Measurements from ENCODE around the gene TKFC.

The TKFC gene, protein sequence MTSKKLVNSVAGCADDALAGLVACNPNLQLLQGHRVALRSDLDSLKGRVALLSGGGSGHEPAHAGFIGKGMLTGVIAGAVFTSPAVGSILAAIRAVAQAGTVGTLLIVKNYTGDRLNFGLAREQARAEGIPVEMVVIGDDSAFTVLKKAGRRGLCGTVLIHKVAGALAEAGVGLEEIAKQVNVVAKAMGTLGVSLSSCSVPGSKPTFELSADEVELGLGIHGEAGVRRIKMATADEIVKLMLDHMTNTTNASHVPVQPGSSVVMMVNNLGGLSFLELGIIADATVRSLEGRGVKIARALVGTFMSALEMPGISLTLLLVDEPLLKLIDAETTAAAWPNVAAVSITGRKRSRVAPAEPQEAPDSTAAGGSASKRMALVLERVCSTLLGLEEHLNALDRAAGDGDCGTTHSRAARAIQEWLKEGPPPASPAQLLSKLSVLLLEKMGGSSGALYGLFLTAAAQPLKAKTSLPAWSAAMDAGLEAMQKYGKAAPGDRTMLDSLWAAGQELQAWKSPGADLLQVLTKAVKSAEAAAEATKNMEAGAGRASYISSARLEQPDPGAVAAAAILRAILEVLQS

DNA sequence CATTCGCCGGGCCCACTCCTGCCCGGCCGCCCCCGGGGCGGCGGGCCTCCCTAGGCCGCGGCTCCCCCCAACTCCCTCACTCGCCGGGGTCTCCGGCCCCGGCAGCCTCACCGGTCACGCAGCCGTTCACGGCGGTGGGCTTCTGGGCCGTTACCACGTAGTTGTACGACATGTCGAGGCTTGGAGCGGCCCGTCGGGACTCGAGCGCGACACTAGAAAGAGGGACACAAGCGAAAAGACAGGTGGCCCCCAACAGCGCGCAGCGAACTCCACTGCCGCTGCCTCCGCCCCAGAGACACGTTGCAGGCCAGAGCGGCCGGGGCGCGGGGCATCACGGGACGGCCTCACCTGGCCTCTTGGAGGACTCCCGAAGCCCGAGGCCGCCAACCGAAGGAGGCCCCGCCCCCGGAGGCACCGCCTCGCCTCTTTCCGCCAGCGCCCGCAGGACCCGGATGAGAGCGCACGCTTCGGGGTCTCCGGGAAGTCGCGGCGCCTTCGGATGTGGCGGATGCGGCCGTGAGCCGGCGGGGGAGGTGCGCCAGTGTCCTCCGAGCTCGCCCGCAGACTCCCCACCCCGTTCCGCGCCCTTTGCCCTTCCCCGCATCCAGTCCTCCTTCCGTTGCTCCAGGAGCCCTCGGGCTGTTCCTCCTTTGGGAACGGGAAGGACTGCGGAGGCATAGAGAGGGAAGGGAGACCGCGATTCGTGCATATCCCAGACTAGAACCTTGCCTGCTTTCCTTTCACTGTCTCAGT is at the start of gene TKFC, which contains the start of gene DDB1:
TKFC (plus strand) TSS at position 432 of the 753 bp plus-strand sequence. CDS start 1,501 bp downstream, outside the sequence.
DDB1 (minus strand) TSS at position 309 of the 753 bp plus-strand sequence; CDS start at position 172, 137 bp downstream.
- DNase-seq = peak; percentile 92

DNA sequence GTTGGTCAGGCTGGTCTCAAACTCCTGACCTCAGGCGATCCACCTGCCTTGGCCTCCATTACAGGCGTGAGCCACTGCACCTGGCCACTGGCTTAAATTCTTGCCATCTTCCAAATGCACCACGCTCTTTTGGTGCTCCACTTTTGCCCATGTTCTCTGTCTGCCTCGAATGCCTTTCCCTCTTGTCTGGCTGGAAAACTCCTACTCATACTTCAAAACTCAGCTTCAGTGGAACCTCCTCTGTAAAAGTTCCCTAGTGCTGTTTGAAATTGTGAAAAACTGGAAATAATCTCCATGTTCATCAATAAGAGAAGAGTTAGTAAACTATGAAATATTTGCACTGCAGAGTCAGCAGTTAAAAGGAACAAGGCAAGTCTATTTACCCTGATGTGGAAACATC is 49.4 kb upstream of the TKFC start:
- no peak for DNase-seq

DNA sequence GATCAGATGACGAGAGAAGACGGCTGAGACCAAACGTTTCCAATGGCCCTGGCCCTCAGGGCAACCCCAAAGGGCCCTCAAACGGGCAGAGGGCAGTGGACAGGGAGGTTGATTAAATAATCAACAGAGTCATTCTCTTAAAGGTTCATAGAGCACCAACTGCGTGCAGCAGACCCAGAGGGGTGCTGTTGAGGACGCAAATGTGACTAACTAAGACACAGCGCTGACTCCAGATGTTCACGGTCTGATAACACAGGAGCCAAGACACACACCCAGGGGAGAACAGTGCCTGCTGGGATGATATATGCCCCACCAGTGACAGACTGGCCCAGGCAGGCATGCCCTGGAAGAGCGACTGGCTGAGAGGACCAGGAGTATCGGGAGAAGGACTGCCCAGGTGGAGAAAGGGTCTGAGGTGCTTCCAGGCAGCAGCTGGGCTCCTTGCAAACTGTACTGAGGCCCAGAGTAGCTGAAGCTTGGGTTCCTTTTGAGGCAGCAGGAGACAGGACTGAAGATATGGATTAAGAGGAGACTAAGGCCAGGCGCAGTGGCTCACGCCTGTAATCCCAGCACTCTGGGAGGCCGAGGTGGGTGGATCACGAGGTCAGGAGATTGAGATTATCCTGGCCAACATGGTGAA is 45.6 kb upstream of the TKFC start:
- DNase-seq = no peak

DNA sequence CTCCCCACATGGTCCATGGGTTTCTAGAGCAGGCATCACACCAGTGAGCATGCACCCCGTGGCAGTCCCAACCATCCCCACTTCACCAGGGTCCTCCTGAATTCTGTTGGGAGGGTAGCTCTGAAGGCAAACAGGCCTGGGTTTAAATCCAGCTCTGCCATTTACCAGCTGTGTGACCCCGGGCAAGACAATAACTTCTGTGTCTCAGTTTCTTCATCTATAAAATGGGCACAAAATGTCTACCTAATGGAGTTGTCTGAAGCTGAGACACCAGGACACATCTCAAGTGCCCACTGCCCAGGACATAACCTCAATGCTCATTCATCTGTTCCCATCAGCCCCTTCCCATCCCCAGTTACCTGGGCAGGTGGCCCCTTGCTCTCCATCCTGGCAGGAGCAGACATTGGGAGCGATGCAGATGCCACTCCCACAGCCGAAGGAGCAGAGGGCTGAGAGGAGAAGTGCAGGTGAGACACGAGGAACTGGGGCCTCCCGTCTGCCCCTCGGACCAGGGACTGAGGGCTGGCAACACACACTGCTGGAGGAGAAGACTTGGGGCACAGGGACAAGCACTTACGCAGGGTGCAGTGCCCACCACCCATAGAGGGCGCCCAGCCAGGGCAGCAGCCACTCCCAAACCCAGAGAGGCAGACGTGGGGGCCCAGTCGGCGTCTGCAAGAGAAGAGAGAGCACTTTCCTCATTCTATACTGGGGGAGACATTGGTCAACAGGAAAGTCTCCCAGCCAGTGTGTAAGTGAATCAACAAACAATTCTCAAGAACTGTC is 41.9 kb upstream of the TKFC start:
- no peak for DNase-seq

DNA sequence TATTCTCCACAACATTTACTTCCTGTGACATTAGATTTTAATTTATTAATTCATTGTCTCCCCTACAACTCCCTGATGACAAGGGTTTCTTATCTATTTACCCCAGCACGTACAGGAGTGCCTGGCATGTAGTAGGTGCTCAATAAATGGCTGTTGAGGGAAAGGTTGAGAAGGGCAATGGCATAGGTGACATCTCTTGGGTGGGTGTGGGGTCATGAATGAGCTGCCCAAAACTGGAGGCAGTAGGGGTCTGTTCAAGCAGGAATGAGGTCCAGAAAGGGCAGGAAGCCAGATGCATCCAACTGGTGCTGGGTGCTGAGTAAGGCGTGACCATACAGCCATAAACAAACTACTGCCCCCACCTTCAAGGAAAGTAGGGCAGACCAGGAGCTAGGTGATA is 40.7 kb upstream of the TKFC start:
- DNase-seq = no peak

DNA sequence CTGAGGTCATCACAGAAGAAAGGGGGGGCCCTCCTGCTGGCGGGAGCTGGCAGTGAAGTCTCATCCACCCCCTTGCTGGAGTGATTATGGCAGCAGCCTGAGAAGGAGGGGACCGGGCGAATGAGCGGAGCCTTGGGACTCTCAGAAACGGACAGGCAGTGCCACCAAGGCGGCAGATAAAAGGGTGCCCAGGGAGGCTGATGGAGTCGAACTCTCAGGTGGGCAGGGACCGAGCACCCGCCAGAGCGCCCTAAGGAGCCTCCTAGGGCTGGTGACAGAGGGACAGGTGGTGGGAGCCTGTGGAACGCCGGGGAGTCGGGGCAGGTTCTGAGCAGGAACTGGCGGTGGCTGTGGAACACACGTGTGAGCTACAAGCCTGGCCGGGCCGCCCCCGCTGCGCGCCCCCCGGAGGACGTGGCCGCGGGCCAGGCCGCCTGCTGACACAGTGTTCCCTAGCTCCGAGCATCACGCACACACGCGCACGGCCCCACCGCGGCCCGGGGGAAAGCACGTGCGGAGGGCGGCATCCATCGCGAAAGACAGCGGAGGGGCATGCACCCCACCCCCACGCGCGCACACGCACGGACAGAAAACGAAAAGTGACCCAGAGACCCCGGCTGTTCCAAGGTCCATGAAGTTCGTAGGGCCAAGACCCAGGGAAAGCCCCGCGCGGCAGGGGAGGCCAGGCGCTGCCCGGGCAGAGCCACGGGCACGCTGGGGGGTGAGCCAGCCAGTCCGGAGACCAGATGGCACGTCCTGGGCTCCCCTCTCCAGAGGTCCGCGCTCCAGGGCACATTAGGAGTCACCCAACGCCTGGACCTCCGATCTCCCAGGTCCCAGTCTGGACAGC is 38.9 kb upstream of the TKFC start:
- DNase-seq = peak; percentile 34

DNA sequence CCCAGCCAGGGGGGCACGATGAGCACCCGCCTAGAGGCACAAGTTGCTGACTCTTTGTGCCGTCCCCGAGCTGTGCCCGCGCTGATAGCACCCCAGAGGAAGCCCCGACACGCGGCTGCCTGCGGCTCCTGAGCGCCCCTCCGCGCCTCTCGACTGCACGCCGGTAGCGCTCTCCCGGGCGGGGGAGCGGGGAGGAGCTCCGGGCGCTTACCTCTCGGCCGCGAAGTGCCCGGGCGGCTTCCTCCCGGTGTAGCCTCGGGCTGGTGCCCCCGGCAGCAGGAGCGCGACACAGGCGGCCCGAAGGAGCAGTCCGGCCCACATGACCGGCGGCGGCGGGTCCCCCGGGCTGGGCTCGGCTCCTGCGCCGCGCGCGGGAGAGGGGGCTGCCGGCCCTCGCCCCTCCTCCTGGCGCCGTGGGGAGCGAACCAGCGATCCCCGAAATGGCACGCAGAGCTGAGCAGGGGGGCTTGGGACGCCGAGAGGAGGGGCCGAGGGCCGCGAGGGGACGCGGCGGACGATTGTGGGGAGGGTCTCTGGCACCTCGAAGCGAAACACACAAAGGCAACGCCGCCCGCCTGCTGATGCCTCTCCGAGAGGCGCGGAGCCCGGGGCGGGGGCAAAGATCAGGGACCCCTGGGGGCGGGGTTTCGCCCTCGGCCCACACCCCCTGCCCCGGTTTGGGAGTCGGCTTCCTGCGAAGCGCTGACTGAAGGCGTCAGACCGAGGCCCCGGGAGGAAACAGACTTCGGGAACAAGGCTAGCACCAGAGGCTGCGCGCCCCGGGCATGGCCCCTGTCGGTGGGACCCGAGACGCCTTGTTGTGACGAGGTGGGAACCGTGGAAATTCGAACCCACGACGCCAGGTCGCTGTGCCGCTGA is 38.1 kb upstream of the TKFC start, which contains the start of gene VWCE:
VWCE (minus strand) TSS at position 600 of the 879 bp plus-strand sequence; CDS start at position 321, 279 bp downstream.
- peak; percentile 48 for DNase-seq

DNA sequence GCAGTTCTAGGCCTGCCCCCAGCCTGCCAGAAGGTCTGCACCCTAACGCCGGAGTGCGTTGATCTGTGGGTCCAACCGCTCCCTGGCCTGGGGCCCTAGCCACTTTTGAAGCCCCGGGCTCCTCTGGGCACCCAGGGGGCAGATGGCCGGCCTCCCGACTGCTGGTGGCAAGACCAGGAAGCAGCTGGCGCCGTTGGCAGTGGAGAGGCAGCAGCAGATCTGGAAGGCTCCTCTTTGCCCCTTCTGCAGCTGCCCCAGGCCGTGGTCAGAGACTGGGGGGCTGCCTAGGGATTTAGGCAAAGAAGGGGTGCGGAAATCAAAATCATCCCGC is 37.5 kb upstream of the TKFC start:
- DNase-seq = no peak

DNA sequence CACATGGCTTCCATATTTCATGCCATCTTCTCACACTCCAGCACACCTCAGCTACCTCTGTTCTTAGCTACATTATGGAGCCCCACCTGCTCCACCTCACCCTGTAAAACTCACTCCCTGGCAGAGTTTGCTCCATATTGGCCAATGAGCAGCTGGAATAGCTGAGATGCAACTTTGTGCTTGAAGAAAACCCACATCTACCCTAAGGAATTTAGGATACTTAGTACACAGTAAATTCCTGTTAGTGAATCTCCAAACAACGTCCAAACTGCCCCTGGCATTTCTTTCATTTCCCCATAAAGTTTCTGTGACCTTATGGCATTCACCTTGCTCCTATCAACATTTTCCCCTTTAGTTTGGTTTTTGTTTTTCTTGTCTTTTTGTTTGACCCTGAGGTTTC is 35.7 kb upstream of the TKFC start:
- no peak for DNase-seq

DNA sequence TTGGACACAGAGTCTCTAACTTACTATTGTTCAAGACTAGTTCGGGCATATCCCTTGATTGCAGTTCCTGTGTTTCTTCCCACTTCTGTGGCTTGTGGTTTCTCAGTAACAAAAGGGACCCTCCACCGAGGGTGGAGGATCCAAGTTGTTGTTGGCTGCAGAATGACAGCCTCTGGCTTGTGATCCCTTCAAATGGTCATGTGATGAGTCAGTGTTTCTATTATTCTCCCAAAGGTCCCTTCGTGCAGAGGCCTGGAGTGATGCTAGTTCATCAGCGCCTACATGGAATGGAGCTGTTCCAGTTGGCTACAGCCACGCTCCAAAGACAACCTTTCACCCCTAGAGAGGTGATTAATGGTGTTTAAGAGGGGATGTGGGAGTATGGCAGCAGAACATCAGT is 35.3 kb upstream of the TKFC start:
- peak; percentile 65 for DNase-seq

DNA sequence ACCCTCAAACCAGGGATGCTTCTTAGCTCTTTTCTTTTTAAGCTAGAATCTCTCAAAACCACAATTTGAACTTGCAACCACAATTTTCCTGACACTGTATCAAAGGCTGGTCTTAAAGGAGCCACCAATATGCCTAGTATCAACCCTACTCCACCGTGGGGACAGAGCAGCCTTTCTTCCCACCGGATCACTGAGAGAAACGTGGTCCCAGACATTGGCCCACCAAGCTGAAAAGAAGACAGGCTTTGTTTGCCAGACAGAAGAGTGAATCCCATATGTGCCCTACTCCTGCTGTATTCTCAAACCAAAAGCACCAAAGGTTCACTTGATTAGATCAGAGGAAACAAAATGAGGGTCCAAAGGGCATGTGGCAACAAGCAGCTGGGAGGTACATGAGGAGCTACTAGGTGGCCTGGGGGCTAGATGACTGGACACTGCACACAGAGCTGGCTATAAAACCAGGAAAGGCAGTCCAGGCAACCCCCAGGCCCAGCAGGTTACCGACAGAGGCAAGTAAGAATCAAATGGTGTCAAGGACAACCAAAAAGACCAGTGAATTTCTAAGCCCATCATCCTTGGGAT is 34.3 kb upstream of the TKFC start:
- DNase-seq = no peak

DNA sequence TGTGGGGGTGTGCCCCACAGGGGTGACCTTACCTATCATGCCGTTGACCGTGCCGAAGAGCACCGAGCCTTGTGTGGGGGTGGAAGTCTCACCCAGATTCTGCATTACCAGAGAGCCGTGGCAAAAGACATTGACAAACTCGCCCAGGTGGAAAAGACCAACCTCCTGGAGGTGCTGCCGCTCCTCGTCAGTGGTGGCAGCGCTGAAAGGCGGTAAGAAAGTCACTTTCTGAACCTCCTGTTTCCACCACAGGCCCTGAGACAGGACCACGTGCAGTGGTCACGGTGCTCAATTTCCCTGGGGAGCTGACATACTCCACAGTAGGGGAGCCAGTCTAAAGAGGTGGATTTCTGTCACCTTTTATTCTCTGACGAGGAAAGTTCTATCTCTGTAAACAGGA is 30.5 kb upstream of the TKFC start:
- no peak for DNase-seq

DNA sequence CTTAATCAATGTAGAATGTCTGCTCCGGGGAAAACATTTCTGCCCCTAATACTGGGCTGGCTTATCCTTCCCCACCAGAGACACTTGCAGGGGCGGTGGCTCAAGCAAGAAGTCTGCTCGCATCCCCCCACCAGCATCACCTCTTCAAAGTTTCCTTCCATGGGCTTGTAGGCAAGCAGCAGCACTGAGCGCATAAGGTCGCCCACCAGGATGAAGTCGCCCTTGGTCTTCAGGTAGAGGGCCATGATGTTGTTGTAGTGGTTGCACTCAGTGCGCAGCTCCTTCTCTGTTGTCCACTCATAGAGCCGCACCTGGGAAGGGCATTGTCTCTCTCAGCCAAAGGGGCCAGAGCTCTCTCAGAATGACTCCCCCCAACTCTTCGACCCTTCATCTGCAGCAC is 29.3 kb upstream of the TKFC start:
- DNase-seq = no peak

DNA sequence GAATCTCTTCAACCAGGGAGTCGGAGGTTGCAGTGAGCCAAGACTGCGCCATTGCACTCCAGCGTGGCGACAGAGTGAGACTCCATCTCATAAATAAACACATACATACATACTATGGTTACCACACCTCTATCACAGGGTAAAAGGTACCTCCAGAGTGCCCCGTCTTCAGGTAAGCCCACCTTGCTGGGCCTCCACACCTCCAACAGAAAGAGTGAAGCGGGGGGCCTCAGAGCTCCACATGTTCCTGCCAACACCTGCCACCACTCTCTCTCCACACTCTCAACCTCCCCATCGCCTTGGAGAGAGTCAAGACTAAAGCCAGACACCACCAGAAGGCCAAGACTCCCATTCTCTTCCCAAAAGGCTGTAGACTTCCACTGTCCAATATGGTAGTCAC is 27.6 kb upstream of the TKFC start:
- DNase-seq = no peak

DNA sequence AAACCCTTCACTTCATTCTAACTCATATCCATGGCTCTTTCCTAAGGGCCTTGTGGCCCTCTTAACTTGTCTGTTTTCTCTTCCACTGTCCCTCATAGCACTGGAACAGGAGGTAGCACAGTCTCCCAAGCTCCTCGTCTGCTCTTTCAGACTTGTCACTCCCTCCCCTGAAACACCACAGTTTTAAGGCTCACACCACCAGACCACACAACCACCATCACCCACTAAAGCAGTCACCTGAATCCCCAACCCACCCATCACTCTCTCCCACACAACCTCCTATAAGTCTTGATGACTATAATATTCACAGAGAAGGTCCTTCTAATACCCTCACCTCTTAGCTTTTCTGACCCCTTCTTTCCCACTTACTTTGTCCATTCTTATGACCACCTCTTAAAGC is 26.8 kb upstream of the TKFC start:
- no peak for DNase-seq

DNA sequence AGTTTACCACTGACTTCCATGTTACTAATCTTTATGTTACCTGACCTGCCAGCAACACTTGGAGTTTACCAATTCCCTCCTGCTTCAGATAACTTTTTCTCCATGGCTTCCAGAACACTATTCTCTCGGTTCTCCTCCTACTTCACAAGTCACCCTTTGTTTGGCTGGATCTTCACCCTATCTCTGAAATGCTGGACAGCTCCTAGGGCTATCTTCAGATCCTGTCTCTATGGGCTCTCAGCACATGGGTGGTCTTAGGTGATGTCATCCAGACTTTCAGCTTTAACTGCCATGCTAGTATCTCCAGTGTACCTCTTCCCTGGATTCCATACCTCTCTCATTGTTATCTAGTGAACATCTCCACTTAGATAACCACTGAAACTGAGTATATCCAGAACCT is 25.7 kb upstream of the TKFC start:
- no peak for DNase-seq

DNA sequence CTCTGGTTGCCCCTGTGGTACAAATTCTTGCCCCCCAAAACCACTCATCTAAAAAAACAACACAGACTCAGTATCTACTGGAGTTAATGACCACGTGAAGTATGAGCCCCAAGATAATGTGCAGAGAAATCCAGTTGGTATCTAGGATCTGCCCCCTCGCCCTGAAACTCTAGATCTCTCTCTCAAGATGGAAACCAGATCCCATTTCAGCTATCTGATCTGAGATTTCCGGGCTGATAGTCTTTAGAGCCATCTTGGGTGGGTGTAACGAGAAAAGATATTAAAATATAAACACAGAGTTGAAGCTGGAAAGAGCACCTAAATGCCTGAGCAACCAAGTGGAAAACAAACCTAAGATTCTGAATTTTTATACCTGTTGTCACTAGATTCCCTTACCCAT is 23.9 kb upstream of the TKFC start:
- DNase-seq = no peak

DNA sequence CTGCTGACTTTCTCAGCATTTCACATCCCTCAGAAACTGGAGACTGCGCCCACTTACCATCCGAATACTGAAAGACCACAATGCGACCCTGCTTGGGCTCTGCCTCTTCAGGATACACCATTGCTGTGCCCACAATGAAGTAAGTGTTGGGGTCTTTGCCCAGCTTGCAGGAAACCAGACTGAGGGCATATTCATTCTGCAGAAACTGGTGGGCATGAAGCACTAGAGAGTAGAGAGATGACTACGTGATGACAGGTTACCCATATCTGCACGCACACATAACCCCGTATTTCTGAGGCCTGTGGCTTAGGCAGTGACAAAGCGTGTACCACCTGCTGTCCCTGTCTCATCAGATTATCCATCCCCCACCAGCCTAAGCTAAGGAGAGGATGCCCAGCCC is 23.3 kb upstream of the TKFC start:
- DNase-seq = no peak

DNA sequence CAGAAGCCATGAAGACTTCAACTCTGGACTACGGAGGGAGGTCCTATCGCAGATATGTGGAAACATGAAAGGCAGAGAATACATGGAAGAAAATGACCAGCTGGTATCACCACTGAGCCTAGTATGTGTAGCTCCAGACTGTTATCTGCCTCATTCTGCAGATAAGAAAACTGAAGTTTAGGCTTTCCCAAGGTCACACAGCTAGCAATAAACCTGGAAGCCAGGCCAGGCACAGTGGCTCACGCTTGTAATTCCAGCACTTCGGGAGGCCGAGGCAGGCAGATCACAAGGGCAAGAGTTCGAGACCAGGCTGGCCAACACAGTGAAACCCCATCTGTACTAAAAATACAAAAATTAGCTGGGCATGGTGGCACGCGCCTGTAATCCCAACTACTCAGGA is 22.3 kb upstream of the TKFC start:
- DNase-seq = no peak

DNA sequence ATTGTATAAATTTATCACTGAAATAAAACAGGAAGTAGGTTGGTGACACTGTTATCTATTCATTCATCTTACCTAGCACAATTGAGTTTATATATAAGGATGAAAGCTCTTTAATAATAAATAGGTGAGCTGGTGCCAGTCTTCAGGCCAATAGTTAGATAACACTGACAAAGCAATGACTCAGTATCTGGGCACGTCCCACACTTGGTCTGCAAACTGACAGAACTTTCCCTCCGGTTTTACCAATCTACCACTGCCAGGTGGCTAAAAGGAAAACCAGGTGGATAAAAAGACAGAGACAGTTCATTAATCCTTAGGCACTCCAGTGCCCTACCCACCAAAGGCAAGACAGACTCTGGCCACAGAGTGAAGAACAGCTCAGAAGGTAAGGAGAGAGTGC is 17.8 kb upstream of the TKFC start:
- DNase-seq = no peak
